IPS-15b (cell line): Measurements from ENCODE around the gene DNAJC4.
A peak's percentile ranks its signal among the peaks of the same experiment; 100 is the strongest.

Experiments used
- H3K27me3 ChIP-seq: one replicate; pipeline ENCODE4 v1.6.1; 2013; ENCODE audit warnings: low read length; ENCODE audit not compliant: control insufficient read depth, insufficient read depth
- H3K36me3 ChIP-seq: one replicate; pipeline ENCODE4 v1.6.1; 2013; ENCODE audit warnings: low read length; ENCODE audit not compliant: control insufficient read depth, insufficient read depth
- H3K4me1 ChIP-seq: one replicate; pipeline ENCODE4 v1.6.1; 2013; ENCODE audit warnings: mild to moderate bottlenecking, low read length; ENCODE audit not compliant: control insufficient read depth, insufficient read depth
- H3K4me3 ChIP-seq: one replicate; pipeline ENCODE4 v1.5.1; 2013; ENCODE audit warnings: low read depth, low read length
- H3K9ac ChIP-seq: one replicate; pipeline ENCODE4 v1.6.1; 2013; ENCODE audit warnings: low read depth, mild to moderate bottlenecking, low read length
- H3K9me3 ChIP-seq: one replicate; pipeline ENCODE4 v1.6.1; 2013; ENCODE audit warnings: mild to moderate bottlenecking, low read length; ENCODE audit not compliant: control insufficient read depth, insufficient read depth

Gene DNAJC4

DNA sequence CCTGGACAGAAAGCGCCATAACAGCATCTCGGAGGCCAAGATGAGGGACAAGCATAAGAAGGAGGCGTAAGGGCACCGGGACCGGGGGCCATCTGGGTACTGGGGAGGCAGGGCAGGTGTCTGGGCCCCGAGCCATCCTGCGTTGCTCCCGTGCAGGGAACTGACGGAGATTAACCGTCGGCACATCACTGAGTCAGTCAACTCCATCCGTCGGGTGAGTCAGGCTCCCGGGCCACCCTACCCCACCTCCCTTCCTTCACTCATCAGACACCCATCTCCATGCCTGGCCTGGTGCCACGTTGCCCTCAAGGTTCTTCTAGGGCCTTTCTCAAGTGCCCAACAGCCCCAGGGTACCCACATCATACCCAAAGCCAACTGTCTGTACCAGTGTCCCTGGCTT, 36.0 kb downstream of the DNAJC4 start:
- H3K36me3 ChIP-seq = peaks cover 51% of the 10 kb centered on the region
- no peaks in the 10 kb centered on the region for H3K4me1 ChIP-seq
- no peak overlapping the region for H3K9ac ChIP-seq

DNA sequence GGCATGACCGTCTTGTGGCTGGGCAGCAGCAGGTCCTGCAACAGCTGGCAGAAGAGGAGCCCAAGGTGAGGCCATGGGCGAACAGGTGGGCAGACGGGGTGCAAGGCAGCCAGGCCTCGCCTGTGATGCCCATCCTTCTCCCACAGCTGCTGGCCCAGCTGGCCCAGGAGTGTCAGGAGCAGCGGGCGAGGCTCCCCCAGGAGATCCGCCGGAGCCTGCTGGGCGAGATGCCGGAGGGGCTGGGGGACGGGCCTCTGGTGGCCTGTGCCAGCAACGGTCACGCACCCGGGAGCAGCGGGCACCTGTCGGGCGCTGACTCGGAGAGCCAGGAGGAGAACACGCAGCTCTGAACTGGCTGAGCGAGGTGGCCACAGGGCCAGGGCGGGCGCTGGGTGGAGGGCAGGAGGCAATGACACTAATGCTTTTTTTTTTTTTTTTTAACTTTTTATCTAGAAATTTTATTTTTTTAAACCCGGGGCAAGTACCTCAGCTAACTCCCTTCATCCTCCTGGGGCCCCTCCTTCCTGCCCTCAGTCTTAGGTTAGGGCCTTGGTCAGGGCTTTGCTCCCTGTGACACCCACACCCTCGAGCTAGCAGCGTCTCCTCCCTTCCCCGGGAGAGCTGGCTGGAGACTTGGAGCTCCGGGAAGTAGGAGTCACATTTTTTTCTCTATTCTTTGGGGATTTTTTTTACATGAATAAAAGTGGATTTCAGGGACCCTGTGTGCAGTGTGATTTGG, 37.0 kb downstream of the DNAJC4 start:
- Histone ChIP-seq H3K36me3 (peaks cover 44% of the 10 kb centered on the region), H3K4me1 (no peaks in the 10 kb centered on the region), H3K9ac (no peak overlapping the region), H3K27me3 (no peaks in the 10 kb centered on the region), H3K4me3 (no peak overlapping the region), H3K9me3 (no peaks in the 10 kb centered on the region)

More for the DNA sequence above, 36.0 kb downstream of the DNAJC4 start:
- no peaks in the 10 kb centered on the region for H3K9me3 ChIP-seq
- no peaks in the 10 kb centered on the region for H3K27me3 ChIP-seq
- H3K4me3 ChIP-seq = no peak overlapping the region

DNA sequence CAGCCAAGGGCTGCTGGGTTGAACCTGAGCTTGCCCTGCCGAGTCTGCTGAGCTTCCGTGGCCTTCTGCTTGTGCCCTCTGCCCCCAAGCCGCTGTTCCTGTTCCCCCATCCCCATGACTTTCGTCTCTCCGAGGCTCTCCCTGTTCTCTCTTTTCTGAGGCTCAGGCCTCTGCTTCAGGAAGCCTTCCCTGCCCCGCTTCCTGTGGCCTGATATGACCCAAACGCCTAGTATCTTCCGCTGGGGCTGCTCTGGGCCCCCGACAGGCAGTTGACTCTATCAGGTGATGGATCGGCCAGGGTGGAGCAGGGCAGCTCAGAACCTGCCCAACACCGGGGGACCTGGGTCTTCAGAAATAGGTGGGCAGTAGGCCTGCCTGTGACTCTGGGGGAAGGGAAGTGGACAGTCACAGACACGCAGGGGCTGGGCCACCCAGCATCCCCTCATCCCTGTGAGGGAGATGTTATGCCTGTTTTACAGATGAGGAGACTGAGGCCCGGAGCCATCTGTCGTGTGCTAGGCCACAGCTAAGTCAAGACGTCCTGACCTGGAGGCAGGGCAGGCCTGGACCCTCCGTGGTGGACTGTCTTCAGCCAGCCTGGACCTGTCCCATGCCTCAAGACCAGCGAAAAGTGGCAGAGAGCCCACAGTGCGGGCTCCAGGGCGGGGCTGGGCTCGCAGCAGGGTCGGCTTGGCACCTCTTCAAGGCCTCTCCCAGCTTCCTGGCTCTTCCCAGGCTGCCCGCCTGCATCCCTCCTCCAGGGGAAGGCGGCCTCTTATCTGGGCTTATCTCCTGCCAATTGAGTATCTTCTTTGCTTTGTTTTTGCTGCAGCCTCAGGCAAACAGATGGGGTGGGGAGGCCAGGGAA, 37.9 kb downstream of the DNAJC4 start:
- Histone ChIP-seq H3K36me3 (peaks cover 39% of the 10 kb centered on the region), H3K27me3 (no peaks in the 10 kb centered on the region), H3K9me3 (no peaks in the 10 kb centered on the region), H3K9ac (peak overlapping the region; percentile 89), H3K4me3 (peak overlapping the region; percentile 65), H3K4me1 (no peaks in the 10 kb centered on the region)

DNA sequence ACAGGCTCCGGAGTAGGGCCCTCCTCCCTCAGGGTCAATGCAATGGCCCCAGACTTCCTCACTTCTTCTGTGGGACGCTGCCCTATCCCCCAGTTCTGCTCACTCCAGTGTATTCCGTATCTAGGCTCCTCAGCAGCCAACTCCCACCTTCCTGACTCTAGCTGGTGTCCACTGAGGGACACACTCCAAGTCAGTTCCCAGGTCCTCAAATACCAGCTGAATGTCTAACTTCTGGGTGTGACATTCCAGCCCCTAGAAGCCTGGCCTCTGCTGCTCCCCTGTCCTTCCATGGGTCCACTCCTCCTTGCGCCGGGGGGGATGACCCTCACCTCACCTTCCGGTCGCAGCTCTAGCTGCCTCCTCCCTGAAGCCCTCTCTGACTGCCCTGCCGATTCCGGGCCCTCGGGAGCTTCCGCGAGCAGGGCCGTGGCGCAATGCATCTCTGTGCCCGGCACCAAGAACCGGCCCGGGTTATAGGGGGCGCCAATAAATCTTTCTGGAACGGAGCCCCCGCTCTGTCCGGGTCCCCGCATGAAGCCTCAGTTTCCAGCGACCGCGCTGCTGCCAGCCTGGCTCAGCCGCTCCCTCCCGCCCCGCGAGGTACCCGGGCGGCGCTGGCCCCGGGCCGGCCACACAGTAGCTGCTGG, 38.7 kb downstream of the DNAJC4 start:
- Histone ChIP-seq H3K4me3 (peak overlapping the region; percentile 65), H3K9ac (peak overlapping the region; percentile 89), H3K9me3 (no peaks in the 10 kb centered on the region), H3K27me3 (no peaks in the 10 kb centered on the region), H3K4me1 (no peaks in the 10 kb centered on the region), H3K36me3 (peaks cover 32% of the 10 kb centered on the region)

DNA sequence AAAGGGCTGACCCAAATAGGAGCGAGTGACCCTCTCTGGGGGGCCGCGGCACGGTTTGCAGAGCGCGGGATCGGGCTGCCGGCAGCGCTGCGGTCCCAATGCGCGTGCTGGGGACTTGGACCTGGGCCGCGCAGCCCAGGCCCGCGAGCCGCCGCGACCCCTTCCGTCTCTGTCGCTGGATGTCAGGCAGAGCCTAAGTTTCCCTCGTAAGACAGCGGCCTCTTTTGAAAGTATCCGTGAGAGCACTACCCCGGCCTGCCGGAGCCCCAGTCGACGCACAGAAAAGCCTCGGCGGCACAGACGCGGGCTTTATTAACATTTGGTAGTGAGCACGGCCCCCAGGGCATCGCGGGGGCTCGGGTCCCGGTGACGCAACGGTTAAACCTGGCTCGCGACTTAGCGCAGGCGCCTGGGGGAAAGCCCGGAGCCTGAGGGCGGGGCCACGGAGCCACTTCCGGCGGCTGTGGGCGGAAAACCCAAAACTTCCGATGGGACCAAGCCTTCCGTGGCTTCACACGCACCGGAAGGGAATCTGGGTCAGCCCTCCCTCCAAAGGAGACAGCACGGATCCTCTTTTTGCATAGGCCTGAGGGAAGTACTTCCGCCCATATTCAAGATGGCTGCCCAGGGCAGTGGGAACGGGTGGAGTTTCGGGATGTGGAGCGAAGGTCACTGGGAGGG, 39.3 kb downstream of the DNAJC4 start:
- Histone ChIP-seq H3K9ac (peak overlapping the region; percentile 98), H3K4me1 (no peaks in the 10 kb centered on the region), H3K4me3 (peak overlapping the region; percentile 99), H3K9me3 (no peaks in the 10 kb centered on the region), H3K36me3 (peaks cover 25% of the 10 kb centered on the region), H3K27me3 (no peaks in the 10 kb centered on the region)

DNA sequence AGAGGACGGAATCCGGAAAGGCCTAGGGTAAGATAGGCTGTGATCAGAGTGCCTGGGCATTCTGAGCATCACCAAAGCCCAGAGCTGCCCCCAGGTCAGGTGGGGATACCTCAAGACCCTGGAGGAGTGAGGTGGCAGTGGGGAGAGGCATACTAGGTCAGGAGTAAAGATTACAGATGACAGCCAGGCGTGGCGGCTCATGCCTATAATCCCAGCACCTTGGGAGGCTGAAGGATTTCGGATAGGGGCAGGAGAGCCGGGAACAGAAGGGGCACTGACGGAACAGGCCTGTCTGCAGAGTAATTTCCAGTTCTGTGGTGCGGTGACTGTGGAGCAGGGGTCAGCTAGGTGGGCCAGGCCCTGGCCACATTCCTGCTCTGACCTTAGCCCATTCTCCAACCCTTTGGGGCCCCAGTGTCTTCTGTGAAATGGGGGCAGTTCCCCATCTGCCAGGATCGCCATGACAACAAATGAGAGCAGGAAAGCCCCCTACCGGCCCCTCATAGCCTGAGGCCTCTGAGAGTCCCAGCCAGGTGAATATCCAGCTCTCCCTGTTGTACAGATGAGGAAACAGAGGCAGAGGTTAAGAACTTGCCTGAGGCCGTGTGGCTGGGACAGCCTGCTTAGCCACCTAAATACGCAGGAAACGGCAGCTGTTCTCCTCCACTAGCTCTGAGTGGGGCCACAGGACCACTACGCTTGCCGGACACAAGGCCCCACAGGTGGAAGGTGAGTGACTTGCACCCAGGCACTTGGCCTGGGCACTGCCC, 44.9 kb downstream of the DNAJC4 start:
- H3K9ac ChIP-seq = no peak overlapping the region

DNA sequence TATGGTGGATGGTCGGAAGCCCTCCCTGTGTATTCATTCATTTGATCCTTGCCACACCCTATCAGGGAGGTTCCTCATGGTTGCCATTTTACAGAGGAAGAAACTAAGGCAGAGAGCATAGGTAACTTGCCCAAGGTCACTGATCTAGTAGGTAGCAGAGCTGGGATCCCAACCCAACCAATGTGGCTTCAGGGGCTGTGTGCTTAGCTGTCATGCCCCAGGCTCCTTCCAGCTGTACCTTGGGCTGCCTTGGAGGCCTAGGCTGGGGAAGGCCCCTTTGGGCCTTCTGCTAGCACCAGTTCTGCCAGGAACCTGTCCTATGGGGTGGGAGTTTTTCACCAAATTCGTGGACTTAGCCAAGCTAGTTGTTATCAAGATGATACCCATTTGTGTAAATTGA, 45.5 kb downstream of the DNAJC4 start:
- Histone ChIP-seq H3K4me1 (no peaks in the 10 kb centered on the region), H3K9ac (no peak overlapping the region), H3K27me3 (no peaks in the 10 kb centered on the region), H3K36me3 (peaks cover 7% of the 10 kb centered on the region), H3K9me3 (no peaks in the 10 kb centered on the region), H3K4me3 (no peak overlapping the region)

More for the DNA sequence above, 44.9 kb downstream of the DNAJC4 start:
- Histone ChIP-seq H3K9me3 (no peaks in the 10 kb centered on the region), H3K4me3 (no peak overlapping the region), H3K36me3 (peaks cover 7% of the 10 kb centered on the region), H3K27me3 (no peaks in the 10 kb centered on the region), H3K4me1 (no peaks in the 10 kb centered on the region)

DNA sequence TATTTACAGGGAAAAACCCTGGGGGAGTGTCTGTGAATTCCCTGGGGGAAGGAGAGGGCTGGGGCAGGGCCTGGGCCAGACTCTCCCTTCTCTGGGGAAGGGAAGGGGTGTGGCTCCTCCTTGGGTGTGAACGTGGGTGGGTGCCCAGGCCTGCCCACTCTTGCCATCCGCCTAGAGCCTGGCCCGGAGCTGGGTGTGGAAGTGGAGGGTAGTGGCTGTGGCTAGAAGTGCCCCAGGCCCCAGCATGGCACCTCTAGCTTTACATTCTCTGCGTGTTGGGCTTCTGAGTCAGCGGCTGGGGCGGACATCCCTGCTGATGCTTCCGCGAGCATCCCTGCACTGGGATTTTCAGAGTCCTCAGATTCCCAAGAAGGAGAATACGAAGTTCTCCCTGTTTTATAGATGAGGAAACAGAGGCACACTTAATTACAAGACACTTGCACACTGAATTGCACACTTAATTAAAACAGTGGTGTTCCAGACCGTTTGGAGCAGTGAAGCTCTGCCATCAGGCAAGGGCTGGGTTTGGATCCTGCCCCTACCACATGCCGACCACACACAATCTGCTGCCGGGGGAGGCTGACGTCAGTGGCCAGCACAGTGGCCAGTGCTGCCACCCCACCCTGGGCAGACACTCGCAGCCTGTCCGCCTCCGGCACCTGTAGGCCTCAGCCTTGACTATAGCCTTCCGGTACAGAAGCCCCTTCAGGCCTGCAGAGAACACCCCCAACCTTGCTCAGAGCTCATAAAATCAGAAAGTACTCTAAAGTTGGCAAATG, 46.5 kb downstream of the DNAJC4 start:
- H3K36me3 ChIP-seq = peaks cover 7% of the 10 kb centered on the region
- H3K9ac ChIP-seq = no peak overlapping the region
- H3K4me3 ChIP-seq = no peak overlapping the region
- H3K27me3 ChIP-seq = no peaks in the 10 kb centered on the region
- no peaks in the 10 kb centered on the region for H3K9me3 ChIP-seq
- no peaks in the 10 kb centered on the region for H3K4me1 ChIP-seq

DNA sequence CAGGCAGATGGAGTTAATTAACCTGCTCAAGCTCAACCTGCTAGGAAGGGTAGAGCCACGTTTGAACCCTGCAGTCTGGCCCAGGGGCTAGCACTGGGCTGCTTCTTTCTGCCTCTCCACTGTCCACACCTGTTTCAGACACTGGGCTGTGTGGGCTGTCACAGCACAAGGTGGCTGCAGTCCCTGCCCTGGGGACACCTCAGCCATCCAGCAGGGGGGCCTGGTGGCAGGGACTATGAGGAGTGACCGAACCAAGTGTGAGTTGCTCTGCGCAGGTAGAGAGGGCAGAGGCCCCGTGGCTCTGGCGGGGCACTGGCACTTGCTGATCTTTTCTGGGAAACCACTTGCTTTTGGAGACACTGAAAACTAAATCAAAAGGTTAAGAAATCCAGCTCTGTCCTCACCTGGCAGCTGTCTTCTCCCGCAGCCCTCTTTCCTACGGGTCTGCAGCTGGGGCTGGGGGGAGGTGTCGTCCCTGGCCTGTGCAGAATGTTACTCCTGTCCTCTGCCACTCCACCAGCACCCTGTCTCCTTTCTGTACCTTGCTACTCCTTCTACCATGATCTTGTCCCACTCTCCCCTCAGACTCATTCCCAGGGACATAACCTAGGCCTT, 48.3 kb downstream of the DNAJC4 start:
- peaks cover 3% of the 10 kb centered on the region for H3K36me3 ChIP-seq
- H3K4me1 ChIP-seq = no peaks in the 10 kb centered on the region
- H3K4me3 ChIP-seq = no peak overlapping the region
- no peaks in the 10 kb centered on the region for H3K9me3 ChIP-seq
- no peak overlapping the region for H3K9ac ChIP-seq
- H3K27me3 ChIP-seq = no peaks in the 10 kb centered on the region
